ENCODE data around the gene FGF8. TPM values are rescaled to one million over a fixed set of nuclear protein-coding genes. Genes with fewer than 3 reads are reported as not detected.
A peak's percentile ranks its signal among the peaks of the same experiment; 100 is the strongest.

Gene FGF8
- polyA plus RNA-seq, 3 donors = not detected

- Mint-ChIP-seq H3K4me3 (no peak overlapping the region), H3K27ac (peak overlapping the region in 1 of 7 donors; percentile 7), H3K36me3 (peaks cover 81 to 95% of the 10 kb centered on the region in 2 donors), H3K9me3 (no peaks in the 10 kb centered on the region), H3K4me1 (no peaks in the 10 kb centered on the region), H3K27me3 (ENCODE audit: low read depth in 3 of 3) (no peaks in the 10 kb centered on the region)
- Histone ChIP-seq H3K27ac (ENCODE audit: low read depth in 1 of 2, low read length in 2 of 2) (no peak overlapping the region), H3K4me2 (replicated peaks; ENCODE audit: extremely low read depth, low read length, poor library complexity, severe bottlenecking) (no peak overlapping the region), H3K27me3 (ENCODE audit: control insufficient read depth in 2 of 2, insufficient read depth in 2 of 2, low read length in 2 of 2) (no peaks in the 10 kb centered on the region), H3K79me2 (ENCODE audit: insufficient read depth, low read length) (peaks cover 56% of the 10 kb centered on the region), H3K9ac (ENCODE audit: insufficient read depth, low read length, poor library complexity, severe bottlenecking) (no peak overlapping the region), H3K4me1 (ENCODE audit: control insufficient read depth in 1 of 2, insufficient read depth in 2 of 2, low read length in 2 of 2) (no peaks in the 10 kb centered on the region), H2AFZ (ENCODE audit: insufficient read depth, low read depth, low read length, poor library complexity, severe bottlenecking) (no peak overlapping the region), H4K20me1 (ENCODE audit: insufficient read depth, low read length) (peaks cover 100% of the 10 kb centered on the region), H3K36me3 (replicated peaks in 1 of 2; ENCODE audit: control insufficient read depth in 1 of 2, insufficient read depth in 2 of 2, low read length in 2 of 2) (peaks cover 92 to 97% of the 10 kb centered on the region in 2 donors), H3K4me3 (replicated peaks in 1 of 3; ENCODE audit: low read depth in 2 of 3, low read length in 3 of 3) (no peak overlapping the region), H3K9me3 (replicated peaks in 1 of 2; ENCODE audit: control insufficient read depth in 1 of 2, insufficient read depth in 1 of 2, low read length in 2 of 2) (no peaks in the 10 kb centered on the region)
- TF ChIP-seq CTCF (IDR thresholded peaks at IDR 0.05) = no peak
- WGBS (ENCODE audit: insufficient coverage) = no CpG with 5 or more reads among the region's 4 CpGs
- intact Hi-C loops (cut with micrococcal nuclease) = no loop called here
- DNase-seq = no peak
Measured at GRCh38 chr10:101797403-101798059, 21.6 kb upstream of the FGF8 start.

GRCh38 chr10:101793526-101793925 is 17.6 kb upstream of the FGF8 start:
- H3K9me3 ChIP-seq (replicated peaks in 1 of 2; ENCODE audit: control insufficient read depth in 1 of 2, insufficient read depth in 1 of 2, low read length in 2 of 2) = no peaks in the 10 kb centered on the region
- no CpG with 5 or more reads among the region's 12 CpGs for WGBS (ENCODE audit: insufficient coverage)
- peaks cover 77 to 92% of the 10 kb centered on the region in 2 donors for H3K36me3 Mint-ChIP-seq
- H3K27ac Mint-ChIP-seq = no peak overlapping the region
- intact Hi-C loops (cut with micrococcal nuclease) = no loop called here
- no peak overlapping the region for H3K4me3 Mint-ChIP-seq
- TF ChIP-seq CTCF (IDR thresholded peaks at IDR 0.05) = no peak
- no peak overlapping the region for H3K4me2 ChIP-seq (replicated peaks; ENCODE audit: extremely low read depth, low read length, poor library complexity, severe bottlenecking)
- H3K79me2 ChIP-seq (ENCODE audit: insufficient read depth, low read length) = peaks cover 19% of the 10 kb centered on the region
- H3K4me1 Mint-ChIP-seq = no peaks in the 10 kb centered on the region
- no peak overlapping the region for H3K27ac ChIP-seq (ENCODE audit: low read depth in 1 of 2, low read length in 2 of 2)
- no peaks in the 10 kb centered on the region for H3K27me3 ChIP-seq (ENCODE audit: control insufficient read depth in 2 of 2, insufficient read depth in 2 of 2, low read length in 2 of 2)
- no peak overlapping the region for H2AFZ ChIP-seq (ENCODE audit: insufficient read depth, low read depth, low read length, poor library complexity, severe bottlenecking)
- H3K36me3 ChIP-seq (replicated peaks in 1 of 2; ENCODE audit: control insufficient read depth in 1 of 2, insufficient read depth in 2 of 2, low read length in 2 of 2) = peaks cover 86 to 95% of the 10 kb centered on the region in 2 donors
- no peak for DNase-seq
- H4K20me1 ChIP-seq (ENCODE audit: insufficient read depth, low read length) = peaks cover 86% of the 10 kb centered on the region
- H3K9me3 Mint-ChIP-seq = no peaks in the 10 kb centered on the region
- H3K27me3 Mint-ChIP-seq (ENCODE audit: low read depth in 3 of 3) = no peaks in the 10 kb centered on the region
- H3K4me3 ChIP-seq (replicated peaks in 1 of 3; ENCODE audit: low read depth in 2 of 3, low read length in 3 of 3) = no peak overlapping the region
- no peak overlapping the region for H3K9ac ChIP-seq (ENCODE audit: insufficient read depth, low read length, poor library complexity, severe bottlenecking)
- H3K4me1 ChIP-seq (ENCODE audit: control insufficient read depth in 1 of 2, insufficient read depth in 2 of 2, low read length in 2 of 2) = no peaks in the 10 kb centered on the region
